ENCODE data around the gene MAST2.

The MAST2 gene

DNA sequence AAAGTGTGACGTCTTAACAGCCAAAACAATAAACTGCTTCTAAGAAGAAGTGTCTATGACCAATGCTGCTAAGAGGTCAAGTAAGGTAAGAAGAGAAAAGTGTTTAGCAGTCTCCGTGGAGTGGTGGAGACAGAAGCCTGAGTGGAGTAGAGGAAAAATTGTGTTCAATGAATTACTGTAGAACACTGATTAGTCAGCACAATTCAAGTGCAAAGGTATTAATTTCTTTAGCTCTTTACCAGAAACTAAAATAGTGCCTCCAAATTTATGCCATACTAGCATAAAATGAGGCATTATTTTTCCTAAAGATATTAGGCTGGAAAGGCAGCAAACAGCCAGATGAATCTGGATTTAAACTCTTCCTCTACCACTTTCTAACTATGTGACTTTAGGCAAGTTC, 272.9 kb downstream of the MAST2 start:
- no peak for DNase-seq

DNA sequence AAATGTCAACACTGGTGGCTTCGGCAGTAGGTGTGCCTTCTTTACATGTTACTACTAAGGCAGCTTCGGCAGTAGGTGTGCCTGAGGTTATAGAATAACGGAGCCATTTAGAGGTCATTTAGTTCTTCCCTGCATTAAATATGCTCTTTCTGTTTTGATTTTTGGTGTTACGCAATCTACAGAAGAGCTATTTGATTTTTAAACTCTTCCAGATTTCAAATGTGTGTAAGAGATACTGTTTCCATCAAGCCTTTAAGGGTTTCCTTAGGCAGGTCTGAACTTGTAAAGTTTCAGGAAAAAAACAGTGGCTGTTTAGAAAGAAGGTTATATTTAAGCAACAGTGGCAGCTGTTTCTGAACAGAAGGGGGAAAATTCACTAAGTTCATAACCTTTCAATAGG, 274.2 kb downstream of the MAST2 start:
- no peak for DNase-seq

DNA sequence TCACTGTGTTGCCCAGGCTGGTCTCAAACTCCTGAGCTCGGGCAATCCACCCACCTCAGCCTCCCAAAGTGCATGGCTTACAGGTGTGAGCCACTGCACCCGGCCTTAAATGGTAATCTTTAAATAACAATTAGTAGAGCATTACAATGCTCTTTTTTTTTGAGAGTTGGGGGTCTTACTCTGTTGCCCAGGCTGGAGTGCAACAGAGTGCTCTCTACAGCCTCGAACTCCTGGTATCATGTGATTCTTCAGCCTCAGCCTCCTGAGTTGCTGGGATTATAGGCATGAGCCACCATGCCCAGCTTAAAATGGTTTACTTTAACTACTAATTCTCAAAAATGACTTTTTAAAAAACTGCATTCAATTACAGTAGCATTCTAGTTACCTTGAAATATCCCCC, 276.8 kb downstream of the MAST2 start:
- no peak for DNase-seq

DNA sequence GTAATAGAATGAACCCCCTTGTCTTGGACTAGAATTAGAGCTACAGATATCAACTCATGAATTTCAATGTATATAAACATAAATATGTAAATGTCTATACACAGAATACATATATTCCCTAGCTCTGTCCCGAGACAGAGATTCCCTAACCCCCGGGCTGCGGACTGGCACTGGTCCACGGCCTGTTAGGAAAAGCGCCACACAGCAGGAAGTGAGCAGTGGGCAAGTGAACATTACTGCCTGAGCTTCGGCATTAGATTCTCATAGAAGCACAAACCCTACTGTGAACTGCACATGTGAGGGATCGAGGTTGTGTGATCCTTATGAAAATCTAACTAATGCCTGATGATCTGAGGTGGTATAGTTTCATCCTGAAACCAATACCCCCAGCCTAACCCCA, 277.8 kb downstream of the MAST2 start:
- DNase-seq = no peak

DNA sequence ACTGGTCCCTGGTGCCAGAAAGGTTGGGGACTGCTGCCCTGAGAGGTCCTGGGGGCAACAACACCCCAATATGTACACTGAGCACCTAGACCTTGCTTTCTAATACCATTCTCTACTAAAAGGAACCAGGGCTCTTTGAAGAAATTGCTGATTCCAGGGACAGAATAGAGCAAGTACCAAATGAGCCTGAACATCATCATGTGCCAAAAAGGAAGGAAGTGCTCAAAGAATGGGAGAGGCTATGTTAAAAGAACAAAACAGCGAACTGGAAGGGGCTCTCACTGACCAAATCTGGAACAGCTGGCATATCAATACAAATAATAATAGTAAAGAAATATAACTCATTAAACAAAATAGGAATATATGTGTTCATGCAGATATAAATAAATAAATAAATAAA, 278.2 kb downstream of the MAST2 start:
- DNase-seq = no peak

DNA sequence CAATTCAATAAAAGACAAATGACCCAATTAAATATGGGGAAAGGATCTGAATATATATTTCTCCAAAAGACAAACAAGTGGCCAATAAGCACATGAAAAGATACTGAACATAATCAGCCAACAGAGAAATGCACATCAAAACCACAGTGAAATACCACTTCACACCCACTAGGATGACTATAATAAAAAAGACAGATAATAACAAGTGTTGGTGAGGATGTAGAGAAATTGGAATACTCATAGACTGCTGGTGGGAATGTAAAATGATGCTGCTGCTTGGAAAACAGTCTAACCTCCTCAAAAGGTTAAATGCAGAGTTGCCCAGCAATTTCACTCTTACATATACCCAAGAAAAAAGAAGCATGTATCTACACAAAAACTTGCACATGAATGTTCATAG, 280.2 kb downstream of the MAST2 start:
- DNase-seq = no peak

DNA sequence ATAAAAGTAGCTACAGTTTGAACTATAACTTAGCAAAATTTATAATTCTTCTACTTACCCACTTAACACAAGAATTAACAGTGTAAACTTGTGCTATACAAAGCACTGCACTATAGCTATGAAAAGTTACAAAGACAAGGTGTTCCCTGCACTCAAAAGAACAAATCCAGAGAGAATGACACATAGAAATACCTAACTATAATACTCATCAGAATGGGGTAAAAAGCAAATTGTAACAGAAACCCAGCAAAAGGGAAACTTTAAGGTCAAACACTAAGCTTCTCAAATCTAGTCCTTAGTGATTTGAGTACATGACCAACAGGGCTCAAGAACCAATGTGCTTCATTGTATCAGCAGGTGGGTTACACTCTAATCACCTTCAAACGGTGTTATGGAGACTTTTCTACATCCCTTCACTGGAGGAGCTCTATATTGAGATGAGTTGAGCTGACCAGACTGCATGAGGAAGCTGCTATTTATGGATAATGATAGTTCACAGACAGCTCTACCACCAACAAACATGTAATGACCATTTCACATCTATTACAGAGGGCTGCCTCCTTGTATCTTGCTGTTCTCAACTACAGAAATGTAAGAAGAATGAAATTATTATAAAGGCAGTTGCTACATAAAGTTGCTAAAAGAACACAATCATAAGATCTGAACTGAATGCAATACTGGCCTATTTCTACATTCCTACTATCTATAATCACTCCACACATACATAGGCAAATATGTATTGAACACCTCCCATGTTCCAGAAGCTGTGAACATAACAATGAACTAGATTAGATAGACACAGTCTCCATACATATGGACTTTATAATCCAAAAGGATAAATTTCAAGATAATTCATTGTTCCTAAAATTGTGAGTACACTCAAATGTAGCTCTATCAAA, 281.4 kb downstream of the MAST2 start:
- no peak for DNase-seq
